WTC11 (cell line): Measurements from ENCODE around the gene RAB11FIP5.

ENCODE experiments used
- ATF1 ChIP-seq: sonication (generic); formaldehyde crosslinking; IDR thresholded peaks from 2 replicates; pipeline ENCODE4 v1.8.1; 2023; ENCODE audit warnings: mild to moderate bottlenecking, moderate library complexity, missing genetic modification reagents
- FOXJ3 ChIP-seq: sonication (generic); formaldehyde crosslinking; IDR thresholded peaks from 2 replicates; pipeline ENCODE4 v1.9.0; 2021; ENCODE audit warnings: missing genetic modification reagents, mild to moderate bottlenecking, borderline replicate concordance
- MYBL2 ChIP-seq: sonication (generic); formaldehyde crosslinking; IDR thresholded peaks from 2 replicates; pipeline ENCODE4 v1.8.1; 2023; ENCODE audit warnings: mild to moderate bottlenecking, moderate library complexity, missing genetic modification reagents
- NR3C1 ChIP-seq: sonication (generic); formaldehyde crosslinking; conservative IDR thresholded peaks from 2 replicates; pipeline ENCODE4 v1.8.1; 2023; ENCODE audit warnings: low read depth, mild to moderate bottlenecking, missing genetic modification reagents
- OVOL2 ChIP-seq: fragments of 250-450 bp; sonication (Bioruptor Pico); IDR thresholded peaks from 2 replicates; pipeline ENCODE4 v1.9.0; 2021; ENCODE audit warnings: mild to moderate bottlenecking, borderline replicate concordance
- TEAD1 ChIP-seq: sonication (generic); formaldehyde crosslinking; IDR thresholded peaks from 2 replicates; pipeline ENCODE4 v1.8.0; 2022; ENCODE audit warnings: mild to moderate bottlenecking, missing genetic modification reagents
- ZNF423 ChIP-seq: fragments of 250-450 bp; sonication (Bioruptor Pico); IDR thresholded peaks from 2 replicates; pipeline ENCODE4 v2.1.2; 2022; ENCODE audit warnings: mild to moderate bottlenecking, moderate library complexity
- TF ChIP-seq, protein P1 (sequence below): fragments of 200-600 bp; IDR thresholded peaks from 2 replicates; pipeline ENCODE4 v1.8.0; 2022; ENCODE audit warnings: antibody characterized with exemption
- TF ChIP-seq, protein P2 (sequence below): sonication (generic); formaldehyde crosslinking; IDR thresholded peaks from 2 replicates; pipeline ENCODE4 v1.8.1; 2023; ENCODE audit warnings: mild to moderate bottlenecking, missing genetic modification reagents, moderate library complexity
- TF ChIP-seq, protein P3 (sequence below): sonication (generic); formaldehyde crosslinking; IDR thresholded peaks from 2 replicates; pipeline ENCODE4 v1.8.0; 2023; ENCODE audit warnings: missing genetic modification reagents, mild to moderate bottlenecking, borderline replicate concordance
- TF ChIP-seq, protein P4 (sequence below): sonication (generic); formaldehyde crosslinking; IDR thresholded peaks from 2 replicates; pipeline ENCODE4 v1.8.1; 2023; ENCODE audit warnings: mild to moderate bottlenecking, moderate library complexity, missing genetic modification reagents
- TF ChIP-seq, protein P5 (sequence below): sonication (generic); formaldehyde crosslinking; IDR thresholded peaks from 2 replicates; pipeline ENCODE4 v1.8.0; 2022; ENCODE audit warnings: mild to moderate bottlenecking, missing genetic modification reagents
- TF ChIP-seq, protein P6 (sequence below): sonication (generic); formaldehyde crosslinking; IDR thresholded peaks from 2 replicates; pipeline ENCODE4 v1.8.1; 2023; ENCODE audit warnings: mild to moderate bottlenecking, missing genetic modification reagents
- TF ChIP-seq, protein P7 (sequence below): sonication (generic); formaldehyde crosslinking; IDR thresholded peaks from 2 replicates; pipeline ENCODE4 v1.8.0; 2022; ENCODE audit warnings: missing genetic modification reagents

DNA sequence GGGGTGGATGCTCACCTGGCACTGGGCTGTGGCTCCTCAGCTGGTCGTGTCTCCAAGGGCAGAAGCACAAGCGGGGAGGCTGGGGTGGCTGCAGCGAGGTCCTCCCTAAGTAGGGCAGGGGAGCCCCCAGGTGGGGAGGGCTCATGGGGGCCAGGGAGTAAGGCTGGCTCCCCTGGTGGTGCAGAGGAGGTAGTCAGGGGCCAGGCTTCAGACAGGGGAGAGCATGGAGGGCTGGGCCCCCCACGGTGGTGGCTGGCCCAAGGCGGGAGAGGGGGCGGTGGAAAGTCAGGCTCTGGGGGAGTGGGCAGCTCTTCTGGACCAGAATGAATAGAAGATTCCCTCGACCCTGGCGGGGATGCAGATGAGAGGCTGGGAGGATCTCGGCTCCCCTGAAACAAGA lies 33.1 kb downstream of the RAB11FIP5 start:
- TF ChIP-seq, protein P1, sequence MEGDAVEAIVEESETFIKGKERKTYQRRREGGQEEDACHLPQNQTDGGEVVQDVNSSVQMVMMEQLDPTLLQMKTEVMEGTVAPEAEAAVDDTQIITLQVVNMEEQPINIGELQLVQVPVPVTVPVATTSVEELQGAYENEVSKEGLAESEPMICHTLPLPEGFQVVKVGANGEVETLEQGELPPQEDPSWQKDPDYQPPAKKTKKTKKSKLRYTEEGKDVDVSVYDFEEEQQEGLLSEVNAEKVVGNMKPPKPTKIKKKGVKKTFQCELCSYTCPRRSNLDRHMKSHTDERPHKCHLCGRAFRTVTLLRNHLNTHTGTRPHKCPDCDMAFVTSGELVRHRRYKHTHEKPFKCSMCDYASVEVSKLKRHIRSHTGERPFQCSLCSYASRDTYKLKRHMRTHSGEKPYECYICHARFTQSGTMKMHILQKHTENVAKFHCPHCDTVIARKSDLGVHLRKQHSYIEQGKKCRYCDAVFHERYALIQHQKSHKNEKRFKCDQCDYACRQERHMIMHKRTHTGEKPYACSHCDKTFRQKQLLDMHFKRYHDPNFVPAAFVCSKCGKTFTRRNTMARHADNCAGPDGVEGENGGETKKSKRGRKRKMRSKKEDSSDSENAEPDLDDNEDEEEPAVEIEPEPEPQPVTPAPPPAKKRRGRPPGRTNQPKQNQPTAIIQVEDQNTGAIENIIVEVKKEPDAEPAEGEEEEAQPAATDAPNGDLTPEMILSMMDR = no peak
- TF ChIP-seq, protein P2, sequence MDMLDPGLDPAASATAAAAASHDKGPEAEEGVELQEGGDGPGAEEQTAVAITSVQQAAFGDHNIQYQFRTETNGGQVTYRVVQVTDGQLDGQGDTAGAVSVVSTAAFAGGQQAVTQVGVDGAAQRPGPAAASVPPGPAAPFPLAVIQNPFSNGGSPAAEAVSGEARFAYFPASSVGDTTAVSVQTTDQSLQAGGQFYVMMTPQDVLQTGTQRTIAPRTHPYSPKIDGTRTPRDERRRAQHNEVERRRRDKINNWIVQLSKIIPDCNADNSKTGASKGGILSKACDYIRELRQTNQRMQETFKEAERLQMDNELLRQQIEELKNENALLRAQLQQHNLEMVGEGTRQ (CRISPR knock-in tag) = no peak
- TF ChIP-seq TEAD1 = no peak
- TF ChIP-seq, protein P3, sequence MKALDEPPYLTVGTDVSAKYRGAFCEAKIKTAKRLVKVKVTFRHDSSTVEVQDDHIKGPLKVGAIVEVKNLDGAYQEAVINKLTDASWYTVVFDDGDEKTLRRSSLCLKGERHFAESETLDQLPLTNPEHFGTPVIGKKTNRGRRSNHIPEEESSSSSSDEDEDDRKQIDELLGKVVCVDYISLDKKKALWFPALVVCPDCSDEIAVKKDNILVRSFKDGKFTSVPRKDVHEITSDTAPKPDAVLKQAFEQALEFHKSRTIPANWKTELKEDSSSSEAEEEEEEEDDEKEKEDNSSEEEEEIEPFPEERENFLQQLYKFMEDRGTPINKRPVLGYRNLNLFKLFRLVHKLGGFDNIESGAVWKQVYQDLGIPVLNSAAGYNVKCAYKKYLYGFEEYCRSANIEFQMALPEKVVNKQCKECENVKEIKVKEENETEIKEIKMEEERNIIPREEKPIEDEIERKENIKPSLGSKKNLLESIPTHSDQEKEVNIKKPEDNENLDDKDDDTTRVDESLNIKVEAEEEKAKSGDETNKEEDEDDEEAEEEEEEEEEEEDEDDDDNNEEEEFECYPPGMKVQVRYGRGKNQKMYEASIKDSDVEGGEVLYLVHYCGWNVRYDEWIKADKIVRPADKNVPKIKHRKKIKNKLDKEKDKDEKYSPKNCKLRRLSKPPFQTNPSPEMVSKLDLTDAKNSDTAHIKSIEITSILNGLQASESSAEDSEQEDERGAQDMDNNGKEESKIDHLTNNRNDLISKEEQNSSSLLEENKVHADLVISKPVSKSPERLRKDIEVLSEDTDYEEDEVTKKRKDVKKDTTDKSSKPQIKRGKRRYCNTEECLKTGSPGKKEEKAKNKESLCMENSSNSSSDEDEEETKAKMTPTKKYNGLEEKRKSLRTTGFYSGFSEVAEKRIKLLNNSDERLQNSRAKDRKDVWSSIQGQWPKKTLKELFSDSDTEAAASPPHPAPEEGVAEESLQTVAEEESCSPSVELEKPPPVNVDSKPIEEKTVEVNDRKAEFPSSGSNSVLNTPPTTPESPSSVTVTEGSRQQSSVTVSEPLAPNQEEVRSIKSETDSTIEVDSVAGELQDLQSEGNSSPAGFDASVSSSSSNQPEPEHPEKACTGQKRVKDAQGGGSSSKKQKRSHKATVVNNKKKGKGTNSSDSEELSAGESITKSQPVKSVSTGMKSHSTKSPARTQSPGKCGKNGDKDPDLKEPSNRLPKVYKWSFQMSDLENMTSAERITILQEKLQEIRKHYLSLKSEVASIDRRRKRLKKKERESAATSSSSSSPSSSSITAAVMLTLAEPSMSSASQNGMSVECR (CRISPR knock-in tag) = no peak
- no peak for TF ChIP-seq ZNF423 (CRISPR knock-in tag)
- no peak for TF ChIP-seq NR3C1
- TF ChIP-seq, protein P4, sequence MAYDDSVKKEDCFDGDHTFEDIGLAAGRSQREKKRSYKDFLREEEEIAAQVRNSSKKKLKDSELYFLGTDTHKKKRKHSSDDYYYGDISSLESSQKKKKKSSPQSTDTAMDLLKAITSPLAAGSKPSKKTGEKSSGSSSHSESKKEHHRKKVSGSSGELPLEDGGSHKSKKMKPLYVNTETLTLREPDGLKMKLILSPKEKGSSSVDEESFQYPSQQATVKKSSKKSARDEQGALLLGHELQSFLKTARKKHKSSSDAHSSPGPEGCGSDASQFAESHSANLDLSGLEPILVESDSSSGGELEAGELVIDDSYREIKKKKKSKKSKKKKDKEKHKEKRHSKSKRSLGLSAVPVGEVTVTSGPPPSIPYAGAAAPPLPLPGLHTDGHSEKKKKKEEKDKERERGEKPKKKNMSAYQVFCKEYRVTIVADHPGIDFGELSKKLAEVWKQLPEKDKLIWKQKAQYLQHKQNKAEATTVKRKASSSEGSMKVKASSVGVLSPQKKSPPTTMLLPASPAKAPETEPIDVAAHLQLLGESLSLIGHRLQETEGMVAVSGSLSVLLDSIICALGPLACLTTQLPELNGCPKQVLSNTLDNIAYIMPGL = no peak
- no peak for TF ChIP-seq ATF1 (CRISPR knock-in tag)
- TF ChIP-seq OVOL2 (CRISPR knock-in tag) = no peak
- TF ChIP-seq, protein P5, sequence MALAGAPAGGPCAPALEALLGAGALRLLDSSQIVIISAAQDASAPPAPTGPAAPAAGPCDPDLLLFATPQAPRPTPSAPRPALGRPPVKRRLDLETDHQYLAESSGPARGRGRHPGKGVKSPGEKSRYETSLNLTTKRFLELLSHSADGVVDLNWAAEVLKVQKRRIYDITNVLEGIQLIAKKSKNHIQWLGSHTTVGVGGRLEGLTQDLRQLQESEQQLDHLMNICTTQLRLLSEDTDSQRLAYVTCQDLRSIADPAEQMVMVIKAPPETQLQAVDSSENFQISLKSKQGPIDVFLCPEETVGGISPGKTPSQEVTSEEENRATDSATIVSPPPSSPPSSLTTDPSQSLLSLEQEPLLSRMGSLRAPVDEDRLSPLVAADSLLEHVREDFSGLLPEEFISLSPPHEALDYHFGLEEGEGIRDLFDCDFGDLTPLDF (CRISPR knock-in tag) = no peak
- TF ChIP-seq FOXJ3 (CRISPR knock-in tag) = no peak
- no peak for TF ChIP-seq MYBL2
- TF ChIP-seq, protein P6, sequence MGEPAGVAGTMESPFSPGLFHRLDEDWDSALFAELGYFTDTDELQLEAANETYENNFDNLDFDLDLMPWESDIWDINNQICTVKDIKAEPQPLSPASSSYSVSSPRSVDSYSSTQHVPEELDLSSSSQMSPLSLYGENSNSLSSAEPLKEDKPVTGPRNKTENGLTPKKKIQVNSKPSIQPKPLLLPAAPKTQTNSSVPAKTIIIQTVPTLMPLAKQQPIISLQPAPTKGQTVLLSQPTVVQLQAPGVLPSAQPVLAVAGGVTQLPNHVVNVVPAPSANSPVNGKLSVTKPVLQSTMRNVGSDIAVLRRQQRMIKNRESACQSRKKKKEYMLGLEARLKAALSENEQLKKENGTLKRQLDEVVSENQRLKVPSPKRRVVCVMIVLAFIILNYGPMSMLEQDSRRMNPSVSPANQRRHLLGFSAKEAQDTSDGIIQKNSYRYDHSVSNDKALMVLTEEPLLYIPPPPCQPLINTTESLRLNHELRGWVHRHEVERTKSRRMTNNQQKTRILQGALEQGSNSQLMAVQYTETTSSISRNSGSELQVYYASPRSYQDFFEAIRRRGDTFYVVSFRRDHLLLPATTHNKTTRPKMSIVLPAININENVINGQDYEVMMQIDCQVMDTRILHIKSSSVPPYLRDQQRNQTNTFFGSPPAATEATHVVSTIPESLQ (CRISPR knock-in tag) = no peak
- TF ChIP-seq, protein P7, sequence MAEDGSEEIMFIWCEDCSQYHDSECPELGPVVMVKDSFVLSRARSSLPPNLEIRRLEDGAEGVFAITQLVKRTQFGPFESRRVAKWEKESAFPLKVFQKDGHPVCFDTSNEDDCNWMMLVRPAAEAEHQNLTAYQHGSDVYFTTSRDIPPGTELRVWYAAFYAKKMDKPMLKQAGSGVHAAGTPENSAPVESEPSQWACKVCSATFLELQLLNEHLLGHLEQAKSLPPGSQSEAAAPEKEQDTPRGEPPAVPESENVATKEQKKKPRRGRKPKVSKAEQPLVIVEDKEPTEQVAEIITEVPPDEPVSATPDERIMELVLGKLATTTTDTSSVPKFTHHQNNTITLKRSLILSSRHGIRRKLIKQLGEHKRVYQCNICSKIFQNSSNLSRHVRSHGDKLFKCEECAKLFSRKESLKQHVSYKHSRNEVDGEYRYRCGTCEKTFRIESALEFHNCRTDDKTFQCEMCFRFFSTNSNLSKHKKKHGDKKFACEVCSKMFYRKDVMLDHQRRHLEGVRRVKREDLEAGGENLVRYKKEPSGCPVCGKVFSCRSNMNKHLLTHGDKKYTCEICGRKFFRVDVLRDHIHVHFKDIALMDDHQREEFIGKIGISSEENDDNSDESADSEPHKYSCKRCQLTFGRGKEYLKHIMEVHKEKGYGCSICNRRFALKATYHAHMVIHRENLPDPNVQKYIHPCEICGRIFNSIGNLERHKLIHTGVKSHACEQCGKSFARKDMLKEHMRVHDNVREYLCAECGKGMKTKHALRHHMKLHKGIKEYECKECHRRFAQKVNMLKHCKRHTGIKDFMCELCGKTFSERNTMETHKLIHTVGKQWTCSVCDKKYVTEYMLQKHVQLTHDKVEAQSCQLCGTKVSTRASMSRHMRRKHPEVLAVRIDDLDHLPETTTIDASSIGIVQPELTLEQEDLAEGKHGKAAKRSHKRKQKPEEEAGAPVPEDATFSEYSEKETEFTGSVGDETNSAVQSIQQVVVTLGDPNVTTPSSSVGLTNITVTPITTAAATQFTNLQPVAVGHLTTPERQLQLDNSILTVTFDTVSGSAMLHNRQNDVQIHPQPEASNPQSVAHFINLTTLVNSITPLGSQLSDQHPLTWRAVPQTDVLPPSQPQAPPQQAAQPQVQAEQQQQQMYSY (CRISPR knock-in tag) = no peak
